COLO668 (cell line): ENCODE results near the gene ADSL.

Experiments used
- DNase-seq: peaks from one replicate; lab custom pipeline; 2025; ENCODE audit not compliant: unreplicated experiment; lab: John Stamatoyannopoulos, UW

Gene ADSL

GRCh38 chr22:40434745-40435144 is 88.4 kb downstream of the ADSL start:
- DNase-seq: no peak

- peak; percentile 16 for DNase-seq
These were observed 90.5 kb downstream of the ADSL start for GRCh38 chr22:40436505-40437431.
